GM21786 (cell line): Measurements from ENCODE around the gene WDR35.
"Not testable (repeated sequence)": the region's sequence is repeated elsewhere in the genome, so short reads cannot be mapped to it uniquely, and the experiment has no call there.

ENCODE experiments used
- ATAC-seq: cut with Tn5 transposase; IDR thresholded peaks from one replicate; pipeline ENCODE4 v1.9.1; 2021; ENCODE audit not compliant: unreplicated experiment

WDR35 gene

GRCh38 chr2:19895535-19895934 lies 94.4 kb downstream of the WDR35 start:
- ATAC-seq = no peak

- peak; percentile 14 for ATAC-seq
Measured at GRCh38 chr2:19894134-19894792, 95.6 kb downstream of the WDR35 start.

GRCh38 chr2:19893520-19894133 lies 96.3 kb downstream of the WDR35 start:
- peak; percentile 71 for ATAC-seq

GRCh38 chr2:19891971-19892370 lies 97.9 kb downstream of the WDR35 start:
- not testable (repeated sequence) for ATAC-seq

GRCh38 chr2:19890104-19890503 lies 99.8 kb downstream of the WDR35 start:
- ATAC-seq = no peak

GRCh38 chr2:19888831-19889230 lies 101.1 kb downstream of the WDR35 start:
- ATAC-seq = no peak

GRCh38 chr2:19887510-19887909 lies 102.4 kb downstream of the WDR35 start:
- no peak for ATAC-seq

GRCh38 chr2:19886261-19886660 lies 103.6 kb downstream of the WDR35 start:
- no peak for ATAC-seq

- ATAC-seq = no peak
Measured at GRCh38 chr2:19885791-19886190, 104.1 kb downstream of the WDR35 start.

GRCh38 chr2:19883971-19884720 lies 105.8 kb downstream of the WDR35 start:
- no peak for ATAC-seq

- no peak for ATAC-seq
Measured at GRCh38 chr2:19883486-19883885, 106.4 kb downstream of the WDR35 start.

GRCh38 chr2:19882286-19882685 lies 107.6 kb downstream of the WDR35 start:
- ATAC-seq = no peak

GRCh38 chr2:19881908-19882265 lies 108.0 kb downstream of the WDR35 start:
- no peak for ATAC-seq

- ATAC-seq = no peak
Measured at GRCh38 chr2:19881221-19881907, 108.5 kb downstream of the WDR35 start.

GRCh38 chr2:19880191-19880590 lies 109.7 kb downstream of the WDR35 start:
- ATAC-seq = not testable (repeated sequence)

GRCh38 chr2:19879120-19879519 lies 110.8 kb downstream of the WDR35 start:
- no peak for ATAC-seq

- no peak for ATAC-seq
Measured at GRCh38 chr2:19878268-19879046, 111.4 kb downstream of the WDR35 start.

GRCh38 chr2:19876751-19877150 lies 113.2 kb downstream of the WDR35 start:
- ATAC-seq = no peak

- ATAC-seq = no peak
Measured at GRCh38 chr2:19875280-19875679, 114.6 kb downstream of the WDR35 start.

- ATAC-seq = no peak
Measured at GRCh38 chr2:19874726-19875125, 115.2 kb downstream of the WDR35 start.

- ATAC-seq = no peak
Measured at GRCh38 chr2:19873014-19873413, 116.9 kb downstream of the WDR35 start.
